HL-60 (cell line): Measurements from ENCODE around the gene PDK1.

ENCODE experiments used
- DNase-seq, 2 experiments: peaks; one replicate each; pipeline ENCODE4 v3.0.0-alpha.2; 2010 to 2020; ENCODE audit warnings: low read depth in 1 of 2, low spot score in 1 of 2
- H3K27ac ChIP-seq: fragments of 250-450 bp; sonication (Bioruptor Pico); replicated peaks from 2 replicates; pipeline ENCODE4 v1.5.1; 2020; ENCODE audit warnings: mild to moderate bottlenecking, moderate library complexity
- H3K27me3 ChIP-seq: fragments of 250-450 bp; sonication (Bioruptor Pico); 2 replicates; pipeline ENCODE4 v1.5.1; 2021; ENCODE audit warnings: mild to moderate bottlenecking, moderate library complexity; ENCODE audit not compliant: insufficient read depth, poor library complexity, severe bottlenecking
- H3K4me3 ChIP-seq: replicated peaks from 2 replicates; pipeline ENCODE4 v1.5.1; 2011; ENCODE audit warnings: mild to moderate bottlenecking, control low read depth, low read length; ENCODE audit not compliant: insufficient read depth
- CTCF ChIP-seq: IDR thresholded peaks from one replicate; pipeline ENCODE4 v1.5.1; 2011; ENCODE audit warnings: low read length, control low read depth, inconsistent platforms; ENCODE audit not compliant: insufficient read depth
- GABPA ChIP-seq: IDR thresholded peaks from 2 replicates; pipeline ENCODE4 v1.6.1; 2012; ENCODE audit warnings: low read depth
- POLR2AphosphoS5 ChIP-seq: IDR thresholded peaks from 2 replicates; pipeline ENCODE4 v1.6.1; 2012; ENCODE audit warnings: low read depth
- REST ChIP-seq: IDR thresholded peaks from 2 replicates; pipeline ENCODE4 v1.6.1; 2012; ENCODE audit warnings: low read depth; ENCODE audit not compliant: insufficient replicate concordance
- SPI1 ChIP-seq: IDR thresholded peaks from 2 replicates; pipeline ENCODE4 v1.6.1; 2012; ENCODE audit warnings: low read depth, mild to moderate bottlenecking, borderline replicate concordance

PDK1 gene

GRCh38 chr2:172634477-172634876 lies 78.6 kb downstream of the PDK1 start:
- H3K27me3 ChIP-seq: no peaks in the 10 kb centered on the region
- no peak overlapping the region for H3K4me3 ChIP-seq
- TF ChIP-seq POLR2AphosphoS5: no peak
- DNase-seq: no peak
- H3K27ac ChIP-seq: no peak overlapping the region

GRCh38 chr2:172635548-172635947 lies 79.7 kb downstream of the PDK1 start:
- Histone ChIP-seq H3K27ac (no peak overlapping the region), H3K27me3 (no peaks in the 10 kb centered on the region), H3K4me3 (no peak overlapping the region)
- DNase-seq: no peak
- no peak for TF ChIP-seq SPI1
- TF ChIP-seq CTCF: no peak
- no peak for TF ChIP-seq GABPA
- TF ChIP-seq REST: no peak
- TF ChIP-seq POLR2AphosphoS5: no peak

- no peak for DNase-seq
- Histone ChIP-seq H3K4me3 (no peak overlapping the region), H3K27me3 (no peaks in the 10 kb centered on the region), H3K27ac (no peak overlapping the region)
- TF ChIP-seq CTCF: no peak
These were observed 83.4 kb downstream of the PDK1 start for GRCh38 chr2:172639256-172639655.

GRCh38 chr2:172639823-172640222 lies 83.9 kb downstream of the PDK1 start:
- TF ChIP-seq GABPA (no peak), CTCF (no peak), SPI1 (no peak), POLR2AphosphoS5 (no peak), REST (no peak)
- no peaks in the 10 kb centered on the region for H3K27me3 ChIP-seq
- H3K27ac ChIP-seq: no peak overlapping the region
- DNase-seq: no peak
- H3K4me3 ChIP-seq: no peak overlapping the region

GRCh38 chr2:172640389-172640788 lies 84.5 kb downstream of the PDK1 start:
- no peak for DNase-seq
- TF ChIP-seq CTCF (no peak), SPI1 (no peak)
- no peak overlapping the region for H3K4me3 ChIP-seq
- no peaks in the 10 kb centered on the region for H3K27me3 ChIP-seq
- no peak overlapping the region for H3K27ac ChIP-seq
